ENCODE measurements around the gene IRF9. TPM values are rescaled to one million over a fixed set of nuclear protein-coding genes. Genes with fewer than 3 reads are reported as not detected.

The IRF9 gene
- total and polyA plus RNA-seq, 8 donors: 1.4 to 143 (median 78.2) TPM

DNA sequence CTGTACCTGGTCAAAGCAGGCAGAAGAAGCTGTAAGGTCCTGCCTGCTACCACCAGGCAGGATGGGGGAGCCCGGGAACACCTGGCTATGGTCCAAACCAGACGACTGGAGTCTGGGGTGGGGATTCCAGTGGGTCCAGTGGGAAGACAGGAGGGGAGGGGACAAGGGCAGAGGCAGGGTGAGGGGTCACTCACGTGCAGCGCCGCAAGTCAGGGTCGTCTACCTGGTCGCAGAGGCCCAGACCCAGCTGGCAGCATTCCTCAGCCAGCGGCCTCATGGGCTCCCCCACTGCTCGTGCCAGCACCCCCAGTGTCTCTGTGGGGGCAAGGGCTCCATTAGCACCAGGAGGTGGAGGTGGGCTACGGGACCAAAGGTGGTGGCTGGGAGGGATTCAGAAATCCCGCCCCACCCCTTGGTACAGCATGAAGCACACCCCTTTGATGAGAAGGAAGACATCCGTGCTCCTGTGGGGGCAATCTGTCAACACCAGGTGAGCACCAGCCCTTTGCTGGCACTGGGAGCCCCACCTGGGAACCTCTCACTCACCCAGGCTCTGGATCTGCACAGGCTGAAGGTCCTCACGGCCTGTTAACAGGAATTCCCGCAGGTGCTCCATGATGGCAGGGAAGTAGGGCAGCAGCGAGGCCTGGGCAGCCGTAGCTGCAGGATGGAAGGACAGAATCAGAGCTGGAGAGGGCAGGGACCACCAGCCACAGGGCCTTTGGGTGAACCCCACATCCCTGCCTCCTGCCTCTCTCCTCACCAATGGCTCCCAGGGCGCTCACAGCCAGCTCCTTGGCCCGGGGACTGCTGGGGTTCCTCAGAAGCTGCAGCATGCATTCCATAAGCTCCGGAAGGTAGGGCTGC is 23.3 kb downstream of the IRF9 start:
- Histone ChIP-seq H3K9me3 (no peaks in the 10 kb centered on the region), H3K36me3 (peaks cover 58 to 80% (median 78%) of the 10 kb centered on the region in 4 donors), H3K4me3 (no peak overlapping the region), H3K4me1 (peaks cover 13 to 32% (median 21%) of the 10 kb centered on the region in 4 donors), H3K27me3 (no peaks in the 10 kb centered on the region), H3K27ac (no peak overlapping the region)
- intact Hi-C loops (cut with DNase I; ENCODE audit: low total_unique reads): no loop called here
- 80 to 91% (median 84%) methylated on average over 14 to 19 of the region's 19 CpGs for WGBS, 5 donors
- no peak for DNase-seq
- no peak for TF ChIP-seq CTCF (IDR thresholded peaks at IDR 0.05)
- TF ChIP-seq POLR2AphosphoS5 (IDR thresholded peaks at IDR 0.05): no peak
- no peak for TF ChIP-seq EP300 (IDR thresholded peaks at IDR 0.05)
- no peak for TF ChIP-seq POLR2A (IDR thresholded peaks at IDR 0.05)

GRCh38 chr14:24185026-24185425 is 24.0 kb downstream of the IRF9 start:
- WGBS, 5 donors: 93 to 97% (median 94%) methylated on average over 7 of the region's 7 CpGs
- no peak for DNase-seq
- Histone ChIP-seq H3K27me3 (no peaks in the 10 kb centered on the region), H3K9me3 (no peaks in the 10 kb centered on the region), H3K36me3 (peaks cover 53 to 79% (median 74%) of the 10 kb centered on the region in 4 donors), H3K4me1 (peaks cover 13 to 33% (median 27%) of the 10 kb centered on the region in 4 donors), H3K27ac (no peak overlapping the region), H3K4me3 (no peak overlapping the region)
- TF ChIP-seq EP300 (IDR thresholded peaks at IDR 0.05): no peak
- intact Hi-C loops (cut with DNase I; ENCODE audit: low total_unique reads): no loop called here

DNA sequence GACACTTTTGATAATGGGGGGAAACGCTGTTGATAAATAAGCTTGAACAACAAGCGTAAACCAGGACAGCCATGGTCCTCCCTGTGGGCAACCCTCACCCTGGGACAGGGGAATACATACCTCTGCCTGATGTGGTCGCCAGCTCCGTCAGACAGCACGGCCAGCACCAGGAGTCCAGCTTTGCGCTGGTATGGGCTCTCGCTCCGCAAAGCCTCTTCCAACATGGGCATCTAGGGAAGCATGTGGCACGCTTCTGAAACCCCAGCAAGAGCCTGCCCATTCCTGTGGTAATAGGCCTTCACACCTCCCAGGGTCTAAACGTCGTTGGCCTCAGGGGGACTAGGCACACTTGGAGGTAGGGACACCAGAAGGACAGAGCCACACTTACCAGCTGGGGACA is 24.7 kb downstream of the IRF9 start:
- intact Hi-C loops (cut with DNase I; ENCODE audit: low total_unique reads): no loop called here
- Histone ChIP-seq H3K4me1 (peaks cover 13 to 29% (median 26%) of the 10 kb centered on the region in 4 donors), H3K4me3 (no peak overlapping the region), H3K27me3 (no peaks in the 10 kb centered on the region), H3K9me3 (no peaks in the 10 kb centered on the region), H3K27ac (no peak overlapping the region), H3K36me3 (peaks cover 47 to 79% (median 73%) of the 10 kb centered on the region in 4 donors)
- WGBS, 5 donors: 90 to 96% (median 91%) methylated on average over 7 to 11 of the region's 11 CpGs
- no peak for TF ChIP-seq CTCF (IDR thresholded peaks at IDR 0.05)
- no peak for TF ChIP-seq POLR2A (IDR thresholded peaks at IDR 0.05)
- TF ChIP-seq POLR2AphosphoS5 (IDR thresholded peaks at IDR 0.05): no peak
- TF ChIP-seq EP300 (IDR thresholded peaks at IDR 0.05): no peak
- no peak for DNase-seq

- Histone ChIP-seq H3K27me3 (no peaks in the 10 kb centered on the region), H3K4me1 (peaks cover 13 to 38% (median 26%) of the 10 kb centered on the region in 4 donors), H3K9me3 (no peaks in the 10 kb centered on the region), H3K4me3 (peak overlapping the region in 1 of 4 donors; percentile 87), H3K27ac (no peak overlapping the region), H3K36me3 (peaks cover 46 to 78% (median 71%) of the 10 kb centered on the region in 4 donors)
- TF ChIP-seq POLR2A (IDR thresholded peaks at IDR 0.05) (no peak), CTCF (IDR thresholded peaks at IDR 0.05) (no peak), POLR2AphosphoS5 (IDR thresholded peaks at IDR 0.05) (no peak), EP300 (IDR thresholded peaks at IDR 0.05) (no peak)
- WGBS, 5 donors: 89 to 99% (median 93%) methylated on average over 7 to 10 of the region's 10 CpGs
- intact Hi-C loops (cut with DNase I; ENCODE audit: low total_unique reads): no loop called here
- DNase-seq: no peak
These were observed 25.9 kb downstream of the IRF9 start for GRCh38 chr14:24186831-24187538.

Measured in stomach (tissue), 9 donors.